OCI-M2 (cell line): ENCODE results near the gene CCNK.

Experiments
- DNase-seq: peaks from one replicate; lab custom pipeline; 2025; ENCODE audit not compliant: unreplicated experiment; lab: John Stamatoyannopoulos, UW

The CCNK gene

DNA sequence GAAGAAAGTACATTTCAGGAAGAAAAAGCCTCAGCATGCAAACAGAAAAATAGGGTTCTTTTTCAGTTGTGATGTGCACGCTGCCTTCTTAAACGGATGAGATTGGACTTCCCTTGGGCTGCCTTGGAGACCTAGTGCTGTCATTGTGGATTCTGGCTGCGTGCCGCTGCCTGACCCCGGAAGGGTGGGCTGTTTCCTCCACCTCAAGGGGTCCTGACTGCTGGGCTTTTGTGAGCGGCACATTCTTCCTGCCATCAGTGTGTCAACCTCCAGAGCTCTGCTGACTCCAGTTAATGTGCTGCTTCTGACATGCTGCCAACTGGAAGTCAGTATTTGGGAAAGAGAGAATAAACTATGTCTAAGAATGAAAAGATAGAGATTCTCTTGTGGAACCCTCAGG is 25.1 kb downstream of the CCNK start:
- DNase-seq = no peak

DNA sequence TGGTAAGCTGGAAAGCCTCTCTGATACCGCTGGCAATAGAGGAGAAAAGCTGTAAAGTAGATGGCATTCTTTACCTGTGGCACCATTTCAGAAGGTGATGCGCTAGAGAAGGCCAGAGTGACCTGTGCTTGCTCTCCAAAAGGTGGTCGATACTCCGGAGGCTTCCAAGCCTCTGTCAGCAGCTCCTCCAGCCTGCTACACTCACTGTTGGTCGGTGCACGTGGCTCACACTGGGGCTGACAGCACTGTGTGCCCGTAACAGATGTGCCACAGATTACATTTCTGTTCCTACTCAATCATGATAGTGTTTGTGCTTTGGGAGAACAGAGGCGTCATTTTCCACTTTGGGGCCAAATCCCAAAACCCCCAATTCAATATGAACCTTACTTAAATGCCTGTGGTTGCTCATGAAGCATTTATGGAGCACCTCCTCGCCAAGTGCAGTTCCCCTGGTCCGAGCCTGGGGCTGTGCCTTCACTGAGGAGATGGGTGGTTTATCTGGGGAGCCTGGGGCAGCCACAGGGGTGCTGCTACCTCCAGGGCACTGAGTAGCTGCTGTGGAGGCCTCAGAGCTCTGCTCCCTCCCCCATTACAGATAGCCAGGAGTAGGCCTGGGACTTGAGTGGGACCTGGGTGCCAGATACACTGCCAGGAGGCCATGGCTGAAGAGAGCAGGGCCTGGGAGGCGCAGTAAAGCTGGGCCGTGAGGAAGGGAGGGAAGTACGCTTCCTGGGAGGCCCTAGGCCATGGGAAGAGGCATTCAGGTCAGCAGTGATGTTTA is 26.8 kb downstream of the CCNK start:
- DNase-seq = no peak

DNA sequence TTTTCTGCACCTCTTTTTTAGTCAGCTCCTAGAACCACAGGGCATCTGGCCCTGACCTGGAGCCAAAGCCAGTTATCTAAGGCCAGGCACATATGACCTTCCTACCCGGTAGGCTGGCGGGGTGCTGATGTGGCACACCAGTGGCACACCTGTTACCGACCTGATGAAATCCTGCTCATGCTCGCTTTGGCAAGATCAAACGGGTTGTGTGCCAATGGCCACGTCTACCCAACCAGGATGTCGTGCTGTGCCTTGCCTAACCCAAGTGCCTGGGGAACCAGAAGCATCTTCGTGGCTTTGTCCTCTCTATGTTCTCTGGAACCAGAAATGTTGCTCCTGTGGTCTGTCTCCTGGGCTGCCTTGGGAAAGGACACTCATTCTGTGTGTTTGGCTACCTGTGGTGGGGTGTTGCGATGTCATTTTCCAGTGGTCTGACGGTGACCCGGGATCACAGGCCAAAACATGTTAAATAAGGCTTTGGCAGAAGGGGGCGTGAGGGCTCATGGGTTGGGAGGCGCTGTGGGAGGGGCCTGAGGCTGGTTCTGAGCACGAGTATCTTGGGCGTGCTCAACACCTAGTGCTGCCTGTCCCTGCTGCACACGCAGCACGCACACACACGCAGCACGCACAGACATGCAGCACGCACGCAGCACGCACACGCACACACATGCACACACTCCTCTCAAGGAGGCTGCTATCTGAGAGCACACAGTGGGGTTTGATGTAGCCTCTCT is 27.9 kb downstream of the CCNK start:
- no peak for DNase-seq

DNA sequence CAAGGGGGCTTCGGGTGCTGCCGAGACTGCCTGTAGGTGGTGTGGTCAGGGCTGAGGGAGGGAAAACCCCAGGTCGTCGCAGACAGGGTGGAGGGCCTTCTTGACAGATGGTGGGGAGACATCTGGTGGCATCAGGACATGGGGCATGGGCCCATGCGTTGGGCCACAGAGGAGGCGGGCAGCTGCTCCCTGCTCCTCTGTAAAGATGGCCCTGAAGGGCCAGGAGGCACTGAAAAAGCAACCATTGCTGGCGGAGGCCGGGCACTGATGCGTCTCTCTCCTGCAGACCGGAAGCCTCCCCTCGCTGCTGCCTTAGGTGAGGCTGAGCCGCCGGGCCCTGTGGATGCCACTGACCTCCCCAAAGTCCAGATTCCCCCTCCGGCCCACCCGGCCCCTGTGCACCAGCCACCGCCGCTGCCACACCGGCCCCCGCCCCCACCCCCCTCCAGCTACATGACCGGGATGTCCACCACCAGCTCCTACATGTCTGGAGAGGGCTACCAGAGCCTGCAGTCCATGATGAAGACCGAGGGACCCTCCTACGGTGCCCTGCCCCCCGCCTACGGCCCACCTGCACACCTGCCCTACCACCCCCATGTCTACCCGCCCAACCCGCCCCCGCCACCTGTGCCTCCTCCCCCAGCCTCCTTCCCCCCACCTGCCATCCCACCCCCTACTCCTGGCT is 28.8 kb downstream of the CCNK start:
- no peak for DNase-seq

DNA sequence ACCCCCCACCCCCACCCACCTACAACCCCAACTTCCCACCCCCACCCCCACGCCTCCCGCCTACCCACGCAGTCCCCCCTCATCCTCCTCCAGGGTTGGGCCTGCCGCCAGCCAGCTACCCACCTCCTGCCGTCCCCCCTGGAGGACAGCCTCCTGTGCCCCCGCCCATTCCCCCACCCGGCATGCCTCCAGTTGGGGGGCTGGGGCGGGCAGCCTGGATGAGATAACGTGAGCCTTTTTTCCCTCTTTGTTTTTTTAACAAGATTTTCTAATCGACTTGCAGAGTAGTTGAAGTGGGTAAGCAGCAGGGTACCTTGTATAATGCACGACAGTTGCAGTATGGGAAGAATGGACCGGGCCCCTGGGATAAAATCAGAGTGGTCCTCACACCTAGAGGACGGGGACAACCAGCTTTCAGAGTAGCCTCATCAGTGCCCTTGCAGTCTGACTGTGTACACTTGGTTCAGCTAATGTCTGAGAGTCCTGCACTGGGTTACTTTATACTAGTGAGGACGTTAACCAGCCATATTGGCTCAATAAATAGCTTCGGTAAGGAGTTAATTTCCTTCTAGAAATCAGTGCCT is 29.4 kb downstream of the CCNK start:
- no peak for DNase-seq

DNA sequence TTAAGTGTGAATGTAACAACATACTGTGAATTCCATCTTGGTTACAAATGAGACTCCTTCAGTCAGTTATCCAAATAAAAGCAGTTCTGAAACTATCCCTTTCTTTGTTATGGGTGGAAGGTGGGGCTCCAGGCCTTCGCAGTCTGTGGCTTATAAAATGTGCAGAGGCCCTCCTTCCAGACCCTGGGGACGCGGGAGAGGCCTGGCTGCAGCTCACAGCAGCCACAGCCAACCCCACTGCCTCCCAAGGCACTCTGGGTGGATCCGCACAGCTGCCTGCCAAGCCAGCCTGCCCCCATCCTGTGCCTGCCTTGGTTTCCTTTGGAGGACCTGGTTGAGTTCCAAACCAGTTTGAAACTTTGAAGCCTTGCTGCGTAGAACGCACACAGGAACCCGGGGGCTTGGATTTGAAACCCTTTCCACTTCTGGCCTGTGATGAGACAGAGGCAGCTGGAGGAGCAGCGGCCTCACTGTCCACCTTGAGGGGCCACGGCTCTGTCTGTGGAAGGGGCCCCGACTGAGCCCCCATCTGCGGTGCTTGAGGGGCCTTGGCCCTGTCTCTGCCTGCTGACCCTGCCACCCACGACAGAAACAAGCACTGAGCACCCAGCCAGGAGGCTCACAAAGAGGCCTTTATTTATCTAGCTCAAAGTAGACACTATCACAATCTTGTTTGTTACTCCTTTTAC is 30.4 kb downstream of the CCNK start:
- DNase-seq = no peak

DNA sequence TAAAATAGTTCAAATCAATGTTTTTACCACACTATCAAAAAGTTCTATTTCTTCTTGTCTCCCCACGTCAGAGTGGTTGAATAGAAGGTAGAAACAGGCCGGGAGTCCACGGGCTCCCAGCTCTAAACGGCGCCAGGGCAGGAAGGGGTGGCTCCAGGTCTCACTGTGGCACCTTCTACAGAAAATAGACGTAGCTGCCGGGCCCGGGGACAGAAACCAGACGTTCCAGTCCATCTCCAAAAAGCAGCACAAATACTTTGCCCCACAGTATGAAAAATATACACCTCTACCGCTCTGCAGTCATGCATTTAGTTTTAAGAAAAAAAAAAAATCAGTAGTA is 30.9 kb downstream of the CCNK start:
- no peak for DNase-seq

DNA sequence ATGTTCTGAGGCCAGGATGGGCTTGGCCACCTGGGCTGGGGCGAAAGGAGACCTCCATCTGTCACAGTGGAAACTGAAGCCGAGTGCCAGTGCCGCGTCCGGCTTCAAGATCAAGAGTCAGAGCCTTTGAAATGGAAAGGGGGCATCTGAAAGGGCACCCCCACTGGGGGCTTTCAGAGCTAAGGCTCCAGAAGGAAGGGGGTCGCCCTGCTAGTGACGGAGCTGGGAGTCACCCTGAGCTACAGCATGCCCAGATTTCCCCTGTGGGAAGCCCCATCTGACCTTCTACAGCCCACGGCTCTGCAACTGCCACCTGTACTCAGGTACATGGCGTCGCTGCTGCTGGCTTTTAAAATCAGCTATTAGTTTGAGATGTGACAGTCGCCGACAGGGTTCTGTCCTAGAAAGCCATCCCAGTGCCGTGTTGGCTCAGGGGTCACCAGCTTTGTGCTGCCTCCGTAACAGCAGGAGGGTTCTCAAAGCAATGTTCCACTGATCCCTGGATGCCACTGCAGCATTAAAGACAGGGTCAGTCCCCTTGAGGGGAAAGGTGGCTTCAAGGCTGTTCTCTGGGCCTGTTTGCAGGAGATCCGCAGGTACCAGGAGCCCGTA is 31.5 kb downstream of the CCNK start:
- DNase-seq = no peak

DNA sequence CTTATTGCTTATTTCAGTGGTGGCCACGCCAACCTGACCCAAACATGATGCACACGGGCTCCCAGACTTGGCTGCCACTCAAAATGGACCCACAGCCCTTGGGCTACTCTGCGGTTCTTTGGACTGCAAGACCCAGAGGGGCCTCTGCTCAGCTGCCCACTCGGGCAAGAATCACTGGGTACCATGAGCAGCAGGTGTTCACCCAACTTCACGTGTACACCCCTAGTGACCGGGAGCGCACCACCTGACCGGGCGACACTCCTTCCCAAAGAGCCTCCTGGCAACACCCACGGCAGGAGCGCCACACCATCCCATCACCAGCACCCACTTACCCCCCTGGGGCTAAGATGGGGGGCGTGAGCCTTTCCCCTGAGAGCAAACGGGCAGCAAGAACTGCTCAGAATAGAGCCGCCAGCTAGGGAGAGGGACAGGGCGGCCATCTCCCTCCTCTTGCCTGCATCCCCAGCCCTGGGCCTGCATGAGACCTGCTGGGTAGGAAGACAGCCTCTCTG is 32.0 kb downstream of the CCNK start:
- no peak for DNase-seq

DNA sequence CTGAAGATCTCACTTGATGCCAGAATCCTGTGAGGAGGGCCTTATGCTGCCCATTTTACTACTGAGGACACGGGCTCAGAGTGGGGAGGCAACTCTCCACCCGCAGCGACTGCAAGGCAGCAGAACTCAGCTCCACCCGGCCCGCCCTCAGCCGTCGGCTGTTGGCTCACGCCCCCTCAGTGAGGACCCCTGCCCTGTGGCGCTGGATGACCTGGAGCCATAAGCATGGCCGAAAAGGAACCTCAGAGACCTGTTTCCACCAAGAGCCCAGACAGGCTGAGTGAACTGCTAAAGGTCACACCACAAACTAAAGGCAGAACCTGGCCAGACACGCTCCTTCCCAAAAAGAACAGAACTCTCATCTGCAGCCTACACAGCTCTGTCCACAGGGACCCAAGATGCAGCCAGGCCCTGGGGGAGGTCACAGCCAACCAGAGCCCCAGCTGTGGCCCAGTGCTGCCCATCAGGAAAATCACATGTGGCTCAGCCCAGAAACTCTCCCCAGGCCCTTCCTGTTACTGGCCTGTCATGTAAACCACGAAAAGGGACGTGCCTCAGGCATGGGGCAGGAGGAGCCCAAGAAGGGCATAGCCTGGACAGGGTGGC is 32.8 kb downstream of the CCNK start:
- no peak for DNase-seq

DNA sequence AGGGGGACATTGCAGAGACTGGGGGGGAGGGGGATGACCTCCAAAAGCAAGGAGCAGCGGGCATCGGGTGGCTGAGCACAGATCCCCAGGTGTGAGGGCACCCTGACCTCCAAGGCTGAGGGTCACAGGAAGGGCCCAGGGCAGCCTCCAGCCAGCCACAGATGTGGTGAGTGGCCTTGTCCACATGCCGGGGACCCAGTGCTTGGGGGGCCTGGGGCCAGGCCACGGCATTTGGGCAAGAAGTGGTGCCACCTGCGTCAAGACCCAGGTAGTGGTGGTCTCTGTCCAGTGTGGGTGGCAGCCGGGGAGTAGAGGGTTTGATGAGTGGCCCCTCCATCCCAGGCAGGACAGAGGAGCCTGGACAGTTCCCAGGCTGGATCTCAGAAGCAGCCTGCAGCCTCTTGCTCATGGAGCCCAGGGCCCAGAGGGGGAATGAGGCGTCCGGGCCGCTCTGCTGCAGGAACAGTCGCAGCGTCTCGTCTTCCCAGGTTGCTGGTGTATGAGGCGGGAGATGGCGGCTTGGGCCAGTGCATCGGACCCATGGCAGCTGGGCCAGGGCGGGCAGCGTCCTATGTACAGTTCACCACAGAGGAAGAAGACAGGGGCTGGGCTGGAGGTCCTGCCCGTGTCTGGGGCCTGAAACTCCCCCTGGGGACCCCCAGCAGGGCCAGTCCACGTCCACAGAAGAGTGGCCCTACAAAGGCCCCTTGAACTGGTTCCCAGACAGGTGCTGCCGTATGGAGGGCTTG is 33.5 kb downstream of the CCNK start:
- DNase-seq = no peak

DNA sequence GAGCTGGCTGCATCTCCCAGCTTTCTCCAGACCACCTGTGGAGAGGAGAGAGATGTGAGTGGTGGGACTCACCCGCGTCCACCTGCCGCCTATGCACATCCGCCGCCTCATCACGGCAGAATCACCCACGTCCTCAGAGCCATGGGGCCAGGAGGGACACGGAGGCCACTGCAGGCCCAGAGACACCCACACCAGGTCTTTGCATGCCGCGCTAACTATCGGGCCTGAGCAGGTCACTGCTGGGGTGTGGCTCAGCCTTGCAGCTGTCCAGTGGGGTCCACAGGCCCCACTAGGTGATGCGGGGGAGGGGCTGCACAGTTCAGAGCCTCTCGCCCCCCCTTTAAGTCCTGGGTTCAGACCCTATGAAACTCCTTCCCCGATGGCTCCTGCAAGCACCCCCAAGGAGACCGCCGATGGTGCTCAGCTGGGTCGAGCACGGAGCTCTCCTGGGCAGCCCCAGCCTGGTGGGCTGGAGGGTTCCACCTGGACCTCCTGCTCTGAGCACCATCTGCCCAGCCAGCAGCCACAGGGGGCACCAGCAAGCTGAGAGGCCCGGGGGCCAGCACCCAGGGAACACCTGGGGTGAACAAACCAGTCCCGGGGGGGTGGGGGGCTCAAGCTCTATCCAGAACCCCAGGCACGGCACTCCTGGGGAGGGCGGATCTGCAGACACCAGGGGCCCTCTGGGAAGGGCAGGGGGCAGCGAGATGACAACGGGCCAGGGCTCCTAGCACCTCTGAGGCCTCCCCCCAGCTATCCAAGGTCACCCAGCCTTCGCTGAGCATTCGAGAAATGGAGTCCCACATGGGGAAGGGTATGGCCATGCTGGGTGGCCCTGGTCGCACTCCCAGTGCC is 34.3 kb downstream of the CCNK start:
- DNase-seq = no peak

DNA sequence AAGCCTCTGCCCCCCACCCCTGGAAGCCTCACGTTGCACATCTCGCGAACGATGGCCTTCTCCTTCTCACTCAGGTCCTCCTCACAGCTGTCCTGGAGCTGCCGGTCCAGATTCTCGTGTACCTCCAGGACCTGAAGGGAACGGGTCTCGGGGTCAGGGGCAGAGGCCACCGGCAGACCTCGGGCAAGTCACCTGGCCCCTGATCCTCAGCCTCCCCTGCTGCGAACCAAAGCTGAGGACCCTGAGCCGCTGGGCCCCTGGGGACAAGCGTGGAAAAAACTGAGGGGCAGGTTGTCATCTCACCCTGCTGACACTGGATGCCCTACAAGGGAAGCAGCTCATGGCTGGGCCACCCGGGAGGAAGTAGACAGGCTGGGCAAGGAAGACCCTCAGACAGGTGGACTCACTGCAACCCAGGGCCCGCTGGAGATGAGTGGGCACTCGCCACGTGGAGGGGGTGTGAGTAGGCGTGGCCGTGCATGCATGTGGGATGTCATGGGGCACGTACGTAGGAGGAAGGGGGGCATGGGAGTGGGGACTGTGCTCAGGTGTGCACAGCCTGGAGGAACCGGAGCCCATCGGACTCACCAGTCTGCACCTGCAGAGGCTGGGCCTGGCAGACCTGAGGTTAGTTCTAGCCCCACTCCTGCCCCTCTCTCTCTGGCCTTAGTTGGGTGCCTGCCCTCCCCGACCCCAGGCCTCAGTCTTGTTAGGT is 35.1 kb downstream of the CCNK start:
- DNase-seq = no peak

DNA sequence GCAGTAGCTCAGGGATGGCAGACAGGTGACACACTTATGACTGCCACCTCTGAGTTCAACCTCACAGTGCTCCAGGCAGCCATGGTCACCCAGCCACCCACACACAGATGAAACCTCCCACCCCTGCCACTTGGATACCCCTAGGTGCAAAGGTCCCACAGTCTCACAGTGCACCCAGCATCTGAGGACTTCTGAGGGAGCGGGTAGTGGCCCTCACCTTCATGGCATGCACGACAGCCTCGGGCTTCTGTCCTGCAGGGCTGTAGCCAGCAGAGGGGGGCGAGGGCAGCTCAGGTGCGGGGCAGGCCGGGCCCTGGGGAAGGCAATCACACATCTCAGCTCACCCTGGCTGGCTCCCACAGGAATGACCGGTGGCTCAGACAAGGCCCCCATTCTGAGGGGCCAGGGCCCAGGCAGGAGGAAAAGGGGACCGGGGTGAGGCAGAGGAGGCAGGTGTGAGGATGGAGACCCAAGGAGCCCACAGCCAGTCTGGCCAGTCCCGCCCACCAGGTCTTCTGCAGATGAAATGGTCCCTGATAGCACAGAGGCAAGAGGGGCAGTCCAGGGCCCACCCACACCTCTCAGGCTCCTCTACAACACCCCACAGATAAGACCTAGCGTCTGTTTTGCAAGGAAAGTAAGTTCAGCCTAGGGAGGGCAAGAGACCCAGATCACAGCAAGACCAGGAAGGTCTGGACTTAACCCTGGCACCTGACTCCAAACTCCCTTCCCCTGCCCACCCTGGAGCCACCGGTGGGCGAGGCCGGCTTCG is 35.8 kb downstream of the CCNK start:
- DNase-seq = no peak

DNA sequence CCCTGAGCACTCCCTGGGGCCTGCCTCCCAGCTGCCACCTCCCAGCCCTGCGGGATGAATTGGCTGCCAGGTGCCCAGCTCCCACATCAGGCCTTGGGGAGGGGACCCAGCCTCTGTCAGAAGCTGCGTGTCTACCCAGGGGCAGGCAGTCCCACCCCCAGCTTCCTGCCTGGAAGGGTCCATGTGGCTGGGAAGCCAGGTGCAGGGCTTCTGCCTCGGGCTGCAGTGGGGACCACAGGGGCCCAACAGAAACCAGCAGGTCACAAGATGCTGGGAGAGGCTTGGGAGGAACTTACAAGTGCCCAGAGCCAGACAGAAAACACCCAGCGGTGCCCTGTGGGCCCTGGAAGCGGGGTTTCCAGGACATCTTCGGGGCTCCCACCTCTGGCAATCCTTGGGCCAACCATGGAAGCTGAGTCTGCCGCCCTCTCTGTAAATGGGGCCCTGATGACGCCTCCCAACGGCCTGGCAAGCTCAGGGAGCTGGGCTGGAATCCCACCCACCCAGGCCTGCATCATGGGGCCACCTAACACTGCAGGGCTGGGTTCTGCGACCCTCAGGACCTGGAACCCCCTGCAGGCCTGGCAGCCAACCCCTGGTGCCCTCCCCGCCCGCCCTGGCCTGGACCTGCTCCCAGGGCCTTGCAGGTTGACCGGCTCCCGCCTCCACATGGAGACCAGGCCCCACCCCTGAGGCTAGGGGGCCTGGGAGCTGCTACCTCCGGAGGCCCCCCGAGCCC is 36.6 kb downstream of the CCNK start:
- DNase-seq = no peak
